Effector memory CD4-positive, alpha-beta T cell (primary cell): Measurements from ENCODE around the gene FTSJ3.
A peak's percentile ranks its signal among the peaks of the same experiment; 100 is the strongest.
"Not testable (repeated sequence)": the region's sequence is repeated elsewhere in the genome, so short reads cannot be mapped to it uniquely, and the experiment has no call there.

Experiments
- DNase-seq, 3 donors: peaks; one replicate each; pipeline ENCODE4 v3.0.0-alpha.2; 2020
- H3K27ac ChIP-seq: 2 replicates; pipeline ENCODE4 v1.7.0; 2013; ENCODE audit warnings: mild to moderate bottlenecking, low read length, moderate library complexity; ENCODE audit not compliant: insufficient read depth, poor library complexity, severe bottlenecking
- H3K27me3 ChIP-seq: replicated peaks from 2 replicates; pipeline ENCODE4 v1.7.0; 2013; ENCODE audit warnings: mild to moderate bottlenecking, low read length; ENCODE audit not compliant: insufficient read depth, control insufficient read depth, poor library complexity, severe bottlenecking
- H3K36me3 ChIP-seq: 2 replicates; pipeline ENCODE4 v1.7.0; 2013; ENCODE audit warnings: mild to moderate bottlenecking, low read length, moderate library complexity; ENCODE audit not compliant: control insufficient read depth, insufficient read depth
- H3K4me1 ChIP-seq: 2 replicates; pipeline ENCODE4 v1.7.0; 2013; ENCODE audit warnings: low read length, mild to moderate bottlenecking; ENCODE audit not compliant: control insufficient read depth, insufficient read depth, poor library complexity, severe bottlenecking
- H3K4me3 ChIP-seq: 2 replicates; pipeline ENCODE4 v1.7.0; 2013; ENCODE audit warnings: low read length, low read depth, mild to moderate bottlenecking; ENCODE audit not compliant: insufficient read depth, poor library complexity, severe bottlenecking
- H3K9me3 ChIP-seq: 2 replicates; pipeline ENCODE4 v1.7.0; 2013; ENCODE audit warnings: mild to moderate bottlenecking, low read length, moderate library complexity; ENCODE audit not compliant: control insufficient read depth

Gene FTSJ3

GRCh38 chr17:63843387-63843888 is 16.0 kb upstream of the FTSJ3 start:
- DNase-seq, H3K9me3 ChIP-seq, H3K36me3 ChIP-seq, H3K27me3 ChIP-seq: not testable (repeated sequence)
- Histone ChIP-seq H3K27ac (peak overlapping the region; percentile 92), H3K4me1 (peaks cover 24% of the 10 kb centered on the region), H3K4me3 (peak overlapping the region; percentile 87)

DNA sequence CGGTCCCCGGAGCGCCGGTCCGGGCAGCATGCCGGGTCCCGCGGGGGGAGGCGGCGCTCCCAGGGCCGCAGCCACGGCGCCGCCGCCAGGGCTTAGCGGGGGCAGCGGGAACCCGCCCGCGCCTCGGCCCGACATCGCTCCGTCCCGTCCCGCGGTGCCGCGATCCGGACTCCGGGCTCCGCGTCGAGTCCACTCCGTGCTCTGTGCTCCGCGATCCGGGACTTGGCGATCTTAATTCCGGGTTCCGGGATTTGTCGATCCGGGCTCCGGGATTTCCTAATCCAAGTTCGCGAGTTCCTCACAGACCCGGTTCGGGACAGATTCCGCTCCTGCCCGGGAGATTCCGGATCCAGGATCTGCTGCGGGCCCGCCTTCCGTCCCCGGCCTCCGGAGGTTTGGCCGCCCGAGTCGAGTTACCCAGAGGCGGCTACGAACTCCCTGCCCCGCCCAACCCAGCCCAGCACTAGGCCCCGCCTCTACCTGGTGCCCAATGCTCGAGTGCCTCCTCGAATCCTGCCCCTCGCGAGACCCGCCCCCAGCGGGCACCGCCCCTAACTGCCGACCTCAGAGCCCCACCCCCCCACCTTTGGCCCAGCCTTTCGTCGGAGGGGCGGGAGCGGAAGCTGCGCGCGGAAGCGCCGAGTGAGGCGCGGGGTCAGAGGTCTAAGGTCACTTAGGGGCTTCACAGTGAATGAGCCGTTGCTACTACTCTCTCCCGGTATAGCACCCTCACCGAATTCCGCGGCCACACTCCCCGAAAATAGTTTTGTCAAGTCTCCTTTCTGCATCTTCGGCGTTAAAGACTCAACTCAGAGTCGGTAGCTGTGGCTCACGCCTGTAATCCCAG is 15.3 kb upstream of the FTSJ3 start, which contains the start of gene SMARCD2:
Gene SMARCD2 (minus strand): TSS at position 146 of the 847 bp plus-strand sequence. CDS start 11 bp downstream, at position 135.
- Histone ChIP-seq H3K4me3 (peak within 1 kb of the TSS; percentile 87), H3K4me1 (peaks cover 24% of the 10 kb centered on the region), H3K27me3 (no peaks in the 10 kb centered on the region), H3K27ac (peak within 1 kb of the TSS; percentile 92), H3K36me3 (no peaks in the 10 kb centered on the region), H3K9me3 (no peaks in the 10 kb centered on the region)
- peak; percentile 98 to 99 (median 98) for DNase-seq

DNA sequence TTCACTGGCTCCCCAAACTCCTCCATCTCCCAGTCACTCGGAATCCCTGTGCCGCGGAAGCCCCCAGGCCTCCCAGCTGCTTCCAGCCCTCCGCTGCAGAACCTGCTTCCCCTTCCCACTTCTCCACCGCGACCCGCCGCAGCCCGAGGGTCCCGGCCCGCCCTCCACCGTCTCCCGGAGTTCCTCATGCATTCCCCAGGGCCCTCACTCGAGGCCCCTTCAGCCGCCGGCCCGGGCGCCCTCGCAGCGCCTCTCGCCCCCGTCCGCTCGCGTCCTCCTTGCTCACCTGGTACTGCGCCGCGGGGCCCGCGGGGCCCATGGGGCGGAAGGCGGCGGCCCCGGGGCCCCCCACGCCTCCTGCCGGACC is 14.7 kb upstream of the FTSJ3 start:
- Histone ChIP-seq H3K4me1 (peaks cover 24% of the 10 kb centered on the region), H3K36me3 (peaks cover 3% of the 10 kb centered on the region)

GRCh38 chr17:63841350-63842172 is 14.1 kb upstream of the FTSJ3 start:
- peaks cover 9% of the 10 kb centered on the region for H3K36me3 ChIP-seq
- no peaks in the 10 kb centered on the region for H3K9me3 ChIP-seq
- H3K4me3 ChIP-seq = peak overlapping the region; percentile 87
- no peaks in the 10 kb centered on the region for H3K27me3 ChIP-seq
- H3K4me1 ChIP-seq = peaks cover 24% of the 10 kb centered on the region
- H3K27ac ChIP-seq = peak overlapping the region; percentile 92
- no peak for DNase-seq

More for the DNA sequence above, 14.7 kb upstream of the FTSJ3 start:
- Histone ChIP-seq H3K9me3 (no peaks in the 10 kb centered on the region), H3K27ac (peak overlapping the region; percentile 92), H3K4me3 (peak overlapping the region; percentile 87), H3K27me3 (no peaks in the 10 kb centered on the region)
- DNase-seq = no peak

GRCh38 chr17:63840591-63841349 is 13.3 kb upstream of the FTSJ3 start:
- H3K4me1 ChIP-seq = peaks cover 24% of the 10 kb centered on the region
- peak overlapping the region; percentile 87 for H3K4me3 ChIP-seq
- H3K27ac ChIP-seq = peak overlapping the region; percentile 92
- DNase-seq = no peak
- peaks cover 17% of the 10 kb centered on the region for H3K36me3 ChIP-seq
- H3K9me3 ChIP-seq = no peaks in the 10 kb centered on the region
- H3K27me3 ChIP-seq = no peaks in the 10 kb centered on the region

GRCh38 chr17:63838631-63839171 is 11.2 kb upstream of the FTSJ3 start:
- peaks cover 37% of the 10 kb centered on the region for H3K36me3 ChIP-seq
- peak overlapping the region; percentile 49 for H3K27ac ChIP-seq
- peaks cover 29% of the 10 kb centered on the region for H3K4me1 ChIP-seq
- H3K9me3 ChIP-seq = no peaks in the 10 kb centered on the region
- H3K4me3 ChIP-seq = no peak overlapping the region
- no peaks in the 10 kb centered on the region for H3K27me3 ChIP-seq
- no peak for DNase-seq

- Histone ChIP-seq H3K4me1 (peaks cover 29% of the 10 kb centered on the region), H3K9me3 (no peaks in the 10 kb centered on the region), H3K36me3 (peaks cover 43% of the 10 kb centered on the region), H3K27ac (peak overlapping the region; percentile 49), H3K4me3 (no peak overlapping the region), H3K27me3 (no peaks in the 10 kb centered on the region)
- DNase-seq = no peak
Observed at GRCh38 chr17:63837962-63838600, 10.6 kb upstream of the FTSJ3 start.

DNA sequence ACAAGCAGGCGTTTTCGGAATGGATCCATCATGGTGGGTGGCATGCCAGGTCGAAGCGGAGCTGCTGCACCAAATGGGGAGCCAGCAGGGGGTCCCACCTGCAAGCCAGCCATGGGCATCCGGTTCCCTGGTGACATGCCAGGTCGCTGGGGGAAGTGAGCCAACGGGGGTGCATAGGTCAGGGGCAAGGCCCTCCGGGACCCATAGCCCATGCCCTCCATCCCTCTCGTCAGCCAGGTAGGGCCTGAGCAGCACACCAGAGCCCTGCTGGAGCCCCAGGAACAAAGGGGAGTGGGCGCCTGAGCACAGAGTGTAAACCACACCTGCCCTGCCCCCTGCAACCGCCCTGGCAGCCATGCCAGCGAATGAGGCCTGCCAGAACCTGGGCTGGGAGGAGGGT is 10.0 kb upstream of the FTSJ3 start:
- H3K27me3 ChIP-seq = no peaks in the 10 kb centered on the region
- H3K36me3 ChIP-seq = peaks cover 49% of the 10 kb centered on the region
- H3K27ac ChIP-seq = no peak overlapping the region
- DNase-seq = no peak
- peaks cover 29% of the 10 kb centered on the region for H3K4me1 ChIP-seq
- H3K9me3 ChIP-seq = no peaks in the 10 kb centered on the region
- H3K4me3 ChIP-seq = no peak overlapping the region

DNA sequence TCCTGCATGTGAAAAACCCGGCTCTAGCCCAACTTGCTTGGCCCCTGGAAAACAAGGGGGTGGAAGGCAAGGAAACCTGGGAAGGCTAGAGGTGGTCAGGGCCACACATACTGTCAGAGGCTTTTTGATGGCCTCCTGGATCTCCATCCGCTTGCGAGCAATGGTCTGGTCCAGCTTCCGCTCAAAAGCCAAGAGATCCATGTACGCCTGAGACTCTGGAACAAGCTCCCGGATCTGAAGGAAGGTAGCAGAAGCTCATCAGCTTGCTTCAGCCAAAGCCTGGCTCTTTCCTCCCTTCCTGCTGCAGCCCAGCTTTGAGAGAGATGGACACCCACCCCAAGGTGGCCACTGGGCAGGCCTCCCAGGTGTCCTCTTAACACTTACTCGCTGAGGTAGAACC is 9.3 kb upstream of the FTSJ3 start:
- no peak for DNase-seq
- no peaks in the 10 kb centered on the region for H3K27me3 ChIP-seq
- H3K36me3 ChIP-seq = peaks cover 55% of the 10 kb centered on the region
- H3K27ac ChIP-seq = no peak overlapping the region
- no peak overlapping the region for H3K4me3 ChIP-seq
- no peaks in the 10 kb centered on the region for H3K9me3 ChIP-seq
- peaks cover 33% of the 10 kb centered on the region for H3K4me1 ChIP-seq
